Astrocyte (in vitro differentiated cells and primary cell): Measurements from ENCODE around the gene CDKAL1.

Experiments
- CTCF ChIP-seq: IDR thresholded peaks from 2 replicates; pipeline ENCODE4 v1.5.1; 2011; ENCODE audit warnings: low read depth, mild to moderate bottlenecking, inconsistent platforms, low read length, moderate library complexity; ENCODE audit not compliant: insufficient read depth
- EZH2 ChIP-seq: IDR thresholded peaks from 2 replicates; pipeline ENCODE4 v1.6.1; 2012; ENCODE audit warnings: mild to moderate bottlenecking, low read length, inconsistent platforms; ENCODE audit not compliant: insufficient read depth

- TF ChIP-seq CTCF = no peak
- no peak for TF ChIP-seq EZH2
Measured at GRCh38 chr6:20997770-20998147, 463.5 kb downstream of the CDKAL1 start.
